Muscle of arm (tissue), 12 donors: ENCODE results near the gene COX19. TPM values are rescaled to one million over a fixed set of nuclear protein-coding genes. Genes with fewer than 3 reads are reported as not detected.
"Not testable (repeated sequence)": the region's sequence is repeated elsewhere in the genome, so short reads cannot be mapped to it uniquely, and the experiment has no call there.

Experiments used
- DNase-seq: peaks from one replicate; pipeline ENCODE4 v3.0.0-alpha.2; 2013
- polyA plus RNA-seq, 12 donors: library from polyadenylated mRNA; unstranded; fragments of 120-200 nt; gene quantifications; one replicate each; pipeline ENCODE4 v1.2.1, GENCODE V29; 2013; ENCODE audit not compliant: insufficient read length in 12 of 12

The COX19 gene
- polyA plus RNA-seq, 12 donors = 8.8 to 15.9 (median 10.8) TPM; not detected in 1

DNA sequence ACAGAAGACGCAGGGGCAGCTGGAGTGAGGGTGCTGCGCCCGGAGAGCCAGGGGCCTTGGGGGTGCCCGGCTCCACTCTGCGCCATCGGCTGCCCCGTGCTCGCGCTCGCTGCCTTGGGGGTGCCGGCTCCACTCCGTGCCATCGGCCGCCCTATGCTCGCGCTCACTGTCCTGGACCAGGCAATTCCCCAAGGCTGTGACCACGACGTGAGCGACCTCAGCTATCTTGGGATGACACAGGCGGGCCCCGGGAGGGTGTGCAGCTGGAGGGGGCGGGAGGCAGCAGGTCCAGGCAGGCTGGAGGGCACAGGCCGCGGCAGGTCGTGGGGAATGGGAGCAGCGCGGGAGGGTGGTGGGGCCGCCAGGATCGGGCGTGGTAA lies 37.4 kb upstream of the COX19 start:
- DNase-seq = no peak

DNA sequence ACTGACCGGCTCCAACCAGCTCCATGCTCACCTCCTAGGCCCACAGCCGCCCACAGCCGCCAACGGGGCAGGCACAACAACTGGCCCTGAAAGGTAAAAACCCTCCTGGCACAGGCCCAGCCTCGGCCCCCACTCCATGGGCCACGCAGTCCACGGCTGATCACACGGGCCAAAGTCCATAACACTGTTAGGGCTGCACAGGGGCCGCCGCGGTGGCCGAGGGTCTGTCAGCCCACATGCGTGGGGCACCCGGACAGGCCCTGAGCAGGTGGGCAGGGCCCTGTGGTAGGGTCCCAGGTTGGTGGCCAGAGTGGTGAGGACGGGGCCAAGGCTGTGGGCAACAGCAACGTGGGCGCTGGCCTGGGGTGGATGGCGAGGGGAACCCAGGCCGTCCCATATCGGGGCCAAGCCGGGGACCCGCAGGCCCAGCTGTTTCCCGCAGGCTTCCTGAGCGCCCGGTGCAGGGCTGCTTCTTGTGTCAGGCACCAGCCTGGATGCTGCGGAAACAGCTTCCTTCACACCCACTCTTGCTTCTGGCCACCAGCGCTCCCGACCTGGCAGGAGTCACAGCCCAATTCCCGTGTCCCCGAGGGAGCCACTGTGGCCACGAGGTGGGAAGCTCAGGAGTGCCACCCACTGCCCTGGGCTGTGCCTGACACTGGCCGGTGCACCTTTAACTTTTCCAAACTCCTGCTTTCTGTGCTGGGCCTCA lies 36.8 kb upstream of the COX19 start:
- DNase-seq = no peak

DNA sequence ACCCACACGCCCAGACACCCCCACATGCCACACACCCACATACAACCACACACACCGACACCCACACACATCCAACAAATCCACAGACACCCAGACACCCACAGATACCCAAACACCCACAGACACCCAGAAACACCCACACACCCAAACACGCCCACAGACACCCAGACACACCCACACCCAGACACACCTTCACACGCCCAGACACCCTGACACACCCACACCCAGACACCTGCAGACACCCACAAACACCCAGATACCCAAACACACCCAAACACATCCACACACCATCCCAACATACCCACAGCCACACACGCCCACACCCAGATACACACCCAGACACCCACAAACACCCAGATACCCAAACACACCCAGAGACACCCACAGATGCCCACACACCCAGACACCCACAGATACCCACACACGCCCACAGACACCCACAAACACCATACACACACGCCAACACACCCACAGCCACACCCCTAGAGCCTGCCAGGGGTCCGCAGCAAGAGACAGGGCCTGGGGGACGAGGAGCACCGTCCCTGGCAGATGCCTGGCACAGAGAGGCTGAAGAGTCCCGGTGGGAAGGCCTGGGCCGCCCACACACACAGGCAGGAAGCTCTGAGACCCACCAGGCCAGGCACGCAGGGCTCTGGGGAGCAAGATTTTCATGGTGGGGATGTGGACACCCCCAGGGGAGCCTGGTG lies 36.1 kb upstream of the COX19 start:
- DNase-seq = no peak

GRCh38 chr7:1010226-1010625 lies 34.9 kb upstream of the COX19 start:
- no peak for DNase-seq

- no peak for DNase-seq
Measured at GRCh38 chr7:1009747-1010146, 34.4 kb upstream of the COX19 start.

DNA sequence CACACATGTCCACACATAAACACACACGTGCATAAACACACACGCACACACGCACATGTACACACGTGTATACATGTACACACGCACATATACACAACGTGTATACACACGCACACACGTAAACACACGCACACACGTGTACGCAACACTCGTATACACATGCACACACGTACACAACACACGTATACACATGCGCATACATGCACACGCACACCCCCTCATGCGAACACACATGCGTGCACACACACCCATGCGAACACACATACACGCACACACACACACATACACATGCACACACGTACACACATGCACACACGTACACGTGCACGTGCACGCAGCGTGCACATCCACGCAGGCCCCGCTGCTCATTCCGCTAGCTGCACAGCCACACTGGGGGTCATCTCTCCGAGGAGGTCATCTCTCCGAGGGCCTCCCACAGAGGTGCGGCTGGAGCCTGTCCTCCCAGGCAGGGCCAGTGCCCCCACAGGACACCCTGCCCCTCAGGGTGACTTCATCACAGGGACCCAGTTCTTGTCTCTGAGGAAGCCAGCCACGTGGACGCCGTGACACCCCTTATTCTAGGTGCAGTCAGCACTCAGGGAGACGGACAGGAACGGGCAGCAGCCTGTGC lies 33.5 kb upstream of the COX19 start:
- no peak for DNase-seq

- no peak for DNase-seq
Measured at GRCh38 chr7:1007901-1008300, 32.6 kb upstream of the COX19 start.

GRCh38 chr7:1005303-1005702 lies 30.0 kb upstream of the COX19 start:
- DNase-seq = no peak

DNA sequence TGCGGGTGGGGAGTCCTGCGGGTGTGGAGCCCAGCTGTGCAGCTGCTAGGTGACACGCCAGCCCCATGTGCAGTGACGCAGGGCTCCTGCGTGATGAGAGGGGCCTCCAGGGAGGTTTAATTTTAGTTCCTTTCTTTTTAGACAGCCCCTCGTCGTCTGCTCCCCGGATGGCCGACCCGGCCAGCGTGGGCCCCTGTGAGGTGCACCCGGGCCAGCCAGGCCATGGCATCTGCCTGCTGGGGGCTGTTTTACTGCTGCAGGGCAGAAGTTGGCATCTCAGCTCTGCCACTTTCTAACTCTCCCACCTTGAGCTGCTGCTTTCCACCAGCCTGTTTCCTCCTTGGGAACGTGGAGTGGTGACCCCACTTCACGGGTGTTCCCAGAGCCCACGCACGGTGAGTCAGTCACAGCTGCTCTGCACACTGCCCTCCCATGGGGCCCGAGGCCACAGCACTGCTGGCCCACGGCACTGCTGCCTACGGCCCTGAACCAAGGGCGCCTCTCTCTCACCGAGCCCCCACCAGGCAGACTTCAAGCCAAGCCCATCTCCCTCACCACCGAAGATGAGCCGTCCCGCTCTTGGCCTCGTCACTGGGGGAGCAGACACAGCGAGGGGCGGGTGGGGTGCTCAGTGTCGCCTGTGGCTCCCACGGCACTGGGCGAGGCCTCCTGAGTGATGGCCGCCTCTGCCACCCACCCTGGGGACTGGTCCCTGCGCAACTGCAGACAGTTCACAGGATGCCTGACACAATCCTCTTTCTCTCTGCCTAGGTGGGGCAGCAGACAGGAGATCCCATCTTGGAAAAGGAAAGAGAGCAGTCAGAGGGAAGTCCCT lies 28.9 kb upstream of the COX19 start:
- DNase-seq = no peak

GRCh38 chr7:1002445-1002844 lies 27.1 kb upstream of the COX19 start:
- not testable (repeated sequence) for DNase-seq

DNA sequence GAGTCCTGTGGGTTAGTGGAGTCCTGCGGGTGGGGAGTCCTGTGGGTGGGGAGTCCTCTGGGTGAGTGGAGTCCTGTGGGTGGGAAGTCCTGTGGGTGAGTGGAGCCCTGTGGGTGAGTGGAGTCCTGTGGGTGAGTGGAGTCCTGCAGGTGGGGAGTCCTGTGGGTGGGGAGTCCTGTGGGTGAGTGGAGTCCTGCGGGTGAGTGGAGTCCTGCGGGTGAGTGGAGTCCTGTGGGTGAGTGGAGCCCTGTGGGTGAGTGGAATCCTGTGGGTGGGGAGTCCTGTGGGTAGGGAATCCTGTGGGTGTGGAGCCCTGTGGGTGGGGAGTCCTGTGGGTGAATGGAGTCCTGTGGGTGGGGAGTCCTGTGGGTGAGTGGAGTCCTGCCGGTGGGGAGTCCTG lies 26.7 kb upstream of the COX19 start:
- not testable (repeated sequence) for DNase-seq

GRCh38 chr7:1001069-1001770 lies 25.9 kb upstream of the COX19 start:
- not testable (repeated sequence) for DNase-seq

- DNase-seq = no peak
Measured at GRCh38 chr7:999941-1000935, 24.9 kb upstream of the COX19 start.

DNA sequence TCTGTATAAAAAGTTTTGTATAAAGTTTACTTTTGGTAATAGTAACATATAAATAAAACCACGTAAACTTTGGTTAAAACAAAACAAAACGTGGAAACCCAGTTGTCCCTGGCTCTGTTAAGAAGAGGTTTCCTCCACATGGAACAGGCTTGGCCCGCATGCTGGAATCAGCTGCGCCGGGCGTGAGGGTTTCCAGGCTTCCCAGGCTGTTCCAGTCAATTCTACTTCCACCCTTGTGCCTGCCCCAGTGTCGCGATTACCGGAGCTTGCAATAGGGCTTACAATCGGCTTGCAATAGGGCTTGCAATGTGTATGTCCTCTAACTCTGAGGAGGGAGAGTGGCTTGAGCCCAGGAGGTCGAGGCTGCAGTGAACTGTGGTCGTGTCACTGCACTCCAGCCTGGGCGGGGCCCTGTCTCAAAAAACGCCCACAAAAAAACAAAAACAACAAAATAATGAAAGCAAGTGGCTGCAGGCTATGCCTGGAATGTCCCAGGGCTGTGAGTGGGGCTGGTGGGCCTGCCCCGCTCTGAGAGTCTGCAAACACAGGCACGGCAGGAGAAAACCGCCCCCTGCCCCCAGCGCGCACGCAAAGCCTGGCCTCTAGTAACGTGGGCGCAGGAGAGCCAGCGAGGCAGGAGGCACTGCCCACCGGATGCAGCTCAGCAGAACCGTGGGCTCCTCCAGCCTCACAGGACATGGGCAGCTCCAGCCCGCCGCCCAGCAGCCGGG lies 24.0 kb upstream of the COX19 start:
- DNase-seq = no peak

DNA sequence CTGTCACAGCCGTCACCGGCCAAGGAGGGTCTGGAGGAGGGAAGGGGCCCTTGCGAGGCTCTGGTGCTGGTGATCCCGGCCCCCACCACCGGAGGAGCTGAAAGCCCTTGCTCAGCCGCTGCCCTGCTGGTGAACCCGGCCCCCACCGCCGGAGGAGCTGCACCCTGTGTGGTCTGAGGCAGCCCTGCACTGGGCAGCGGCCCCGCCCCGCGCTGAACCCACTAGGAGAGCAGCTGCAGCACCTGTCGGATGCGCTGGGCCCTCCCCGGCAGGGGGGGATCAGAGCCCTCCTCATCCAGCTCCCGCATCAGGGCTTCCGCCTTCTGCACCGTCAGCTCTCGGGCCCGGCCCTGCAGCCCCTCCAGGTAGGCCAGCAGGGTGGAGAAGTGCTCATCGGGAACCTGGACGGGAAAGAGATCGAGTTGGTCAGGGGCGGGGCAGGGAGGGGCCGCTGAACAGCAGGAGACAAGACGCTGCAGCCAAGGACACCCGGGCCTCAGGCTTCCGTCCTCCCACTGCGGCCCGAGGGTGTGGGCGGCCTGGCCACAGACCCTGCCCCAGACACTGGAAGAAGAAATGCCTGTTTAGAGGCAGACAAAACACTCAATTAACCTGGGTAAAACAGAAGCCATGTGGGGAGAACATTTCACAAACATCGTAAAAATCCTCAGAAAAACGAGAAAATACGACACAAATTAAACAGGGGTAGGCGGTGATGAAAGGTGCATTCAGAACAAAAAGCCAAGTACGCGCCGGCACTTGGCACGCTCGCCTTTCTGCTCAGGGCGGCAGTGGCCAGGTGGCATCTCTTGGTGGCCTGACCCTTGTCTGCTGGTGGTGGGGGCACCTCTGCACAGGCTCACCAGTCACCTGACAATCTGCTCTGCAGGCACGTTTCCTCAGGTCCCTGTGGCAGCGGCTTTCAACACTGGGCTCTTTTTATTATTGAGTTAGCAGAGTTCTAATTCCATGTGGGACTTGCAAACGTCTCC lies 22.4 kb upstream of the COX19 start:
- no peak for DNase-seq

DNA sequence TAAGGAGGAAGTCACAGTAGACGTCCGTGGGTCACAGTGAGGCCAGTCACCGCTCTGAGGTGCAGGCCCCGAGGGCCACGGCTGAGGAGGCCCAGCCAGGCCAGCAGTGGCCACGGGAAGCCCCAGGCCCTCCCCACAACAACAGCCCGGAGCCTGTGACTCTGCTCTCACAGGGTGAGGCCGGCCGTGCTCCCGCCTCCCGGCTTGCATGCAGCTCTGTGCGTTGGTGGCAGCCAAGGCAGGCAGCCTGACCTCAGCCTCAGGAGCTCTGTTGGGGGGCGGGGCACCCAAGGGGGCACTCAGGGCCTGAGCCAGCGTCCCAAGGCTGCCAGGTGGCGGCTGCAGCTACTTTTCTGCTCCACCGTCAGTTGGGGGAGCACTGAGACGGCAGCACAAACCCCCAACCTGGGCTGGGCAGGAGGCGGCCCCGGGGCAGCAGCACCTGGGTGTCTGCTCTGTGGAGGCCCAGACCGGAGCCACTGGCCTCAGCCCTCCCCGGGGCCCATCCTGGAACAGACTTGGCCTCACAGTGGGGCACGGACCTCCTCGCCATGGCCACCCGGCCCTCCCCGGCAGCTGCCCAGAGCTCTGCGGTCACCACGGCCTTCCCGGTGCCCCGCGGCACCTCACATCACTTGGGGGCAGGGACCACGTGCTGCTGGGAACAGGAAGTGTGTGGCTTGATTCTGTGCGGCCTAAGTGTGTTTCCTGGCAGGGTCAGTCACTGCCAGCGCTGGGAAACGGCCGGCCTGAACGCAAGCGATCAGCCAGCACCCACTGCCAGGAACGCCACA lies 20.9 kb upstream of the COX19 start:
- no peak for DNase-seq

- DNase-seq = no peak
Measured at GRCh38 chr7:995571-995970, 20.2 kb upstream of the COX19 start.
